SJCRH30 (cell line): ENCODE results near the gene UBE2K. TPM values are rescaled to one million over a fixed set of nuclear protein-coding genes. Genes with fewer than 3 reads are reported as not detected.

Experiments
- DNase-seq, 2 experiments: peaks; one replicate each; pipeline ENCODE4 v3.0.0-alpha.2; 2015 to 2020
- H3K27ac ChIP-seq: fragments of 250-450 bp; sonication (Bioruptor Pico); 2 replicates; pipeline ENCODE4 v1.5.1; 2020; ENCODE audit warnings: mild to moderate bottlenecking, moderate library complexity
- H3K27me3 ChIP-seq: fragments of 250-450 bp; sonication (Bioruptor Pico); 2 replicates; pipeline ENCODE4 v1.5.1; 2020; ENCODE audit warnings: mild to moderate bottlenecking, moderate library complexity
- H3K36me3 ChIP-seq: fragments of 250-450 bp; sonication (Bioruptor Pico); 2 replicates; pipeline ENCODE4 v1.5.1; 2020; ENCODE audit warnings: mild to moderate bottlenecking, moderate library complexity
- H3K4me1 ChIP-seq: fragments of 250-450 bp; sonication (Bioruptor Pico); 2 replicates; pipeline ENCODE4 v1.5.1; 2020; ENCODE audit warnings: mild to moderate bottlenecking, moderate library complexity
- H3K4me3 ChIP-seq: fragments of 250-450 bp; sonication (Bioruptor Pico); 2 replicates; pipeline ENCODE4 v1.5.1; 2020; ENCODE audit warnings: mild to moderate bottlenecking, moderate library complexity
- H3K9me3 ChIP-seq: fragments of 250-450 bp; sonication (Bioruptor Pico); replicated peaks from 2 replicates; pipeline ENCODE4 v1.5.1; 2020; ENCODE audit warnings: mild to moderate bottlenecking, moderate library complexity
- total RNA-seq: library from RNA; depleted of rRNA; stranded (reverse); fragments of >200 nt; shearing (Covaris generic); gene quantifications from 2 replicates; pipeline ENCODE4 v1.2.3, GENCODE V29; 2014; rRNA removed

UBE2K gene
- total RNA-seq, 1 experiment from 2014 or later, result 57.9 TPM

DNA sequence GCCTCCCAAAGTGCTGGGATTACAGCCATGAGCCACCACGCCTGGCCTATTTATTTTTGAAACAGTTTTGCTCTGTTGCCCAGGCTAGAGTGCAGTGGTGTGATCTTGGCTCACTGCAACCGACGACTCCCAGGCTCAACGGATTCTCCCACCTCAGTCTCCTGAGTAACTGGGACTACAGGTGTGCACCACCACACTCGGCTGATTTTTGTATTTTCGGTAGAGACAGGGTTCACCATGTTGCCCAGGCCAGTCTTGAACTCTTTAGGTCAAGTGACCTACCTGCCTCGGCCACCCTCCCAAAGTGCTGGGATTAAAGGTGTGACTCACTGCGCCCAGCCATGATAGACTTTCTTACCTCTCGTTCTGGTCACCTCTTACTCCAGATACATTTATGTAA, 124.0 kb downstream of the UBE2K start:
- Histone ChIP-seq H3K4me1 (no peaks in the 10 kb centered on the region), H3K9me3 (no peaks in the 10 kb centered on the region), H3K36me3 (peaks cover 14% of the 10 kb centered on the region), H3K4me3 (no peak overlapping the region), H3K27me3 (no peaks in the 10 kb centered on the region), H3K27ac (no peak overlapping the region)
- DNase-seq, result no peak

DNA sequence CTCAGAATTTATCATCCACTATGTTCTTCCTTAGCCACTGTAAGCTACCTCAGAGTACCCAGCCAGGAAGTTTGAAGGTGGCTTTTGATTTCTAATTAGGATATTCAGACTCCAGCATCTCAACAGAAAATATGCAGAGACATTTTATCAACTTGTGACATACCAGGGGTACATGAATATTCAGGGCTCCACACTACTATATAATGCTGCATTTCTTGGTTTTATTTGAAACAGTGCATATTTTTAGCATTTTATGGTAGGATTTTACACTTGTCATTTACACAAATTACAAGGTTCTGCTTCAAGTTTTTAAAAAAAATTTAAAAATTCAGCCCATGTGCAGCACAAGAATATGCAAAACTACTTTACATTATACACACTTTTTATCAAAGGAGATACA, 124.7 kb downstream of the UBE2K start:
- H3K27ac ChIP-seq, result no peak overlapping the region
- no peak for DNase-seq
- no peak overlapping the region for H3K4me3 ChIP-seq
- H3K9me3 ChIP-seq, result no peaks in the 10 kb centered on the region
- H3K36me3 ChIP-seq, result peaks cover 21% of the 10 kb centered on the region
- H3K4me1 ChIP-seq, result no peaks in the 10 kb centered on the region
- H3K27me3 ChIP-seq, result no peaks in the 10 kb centered on the region

GRCh38 chr4:39823191-39823590, 125.3 kb downstream of the UBE2K start:
- H3K4me3 ChIP-seq, result no peak overlapping the region
- H3K27ac ChIP-seq, result no peak overlapping the region
- DNase-seq, result no peak
- H3K27me3 ChIP-seq, result no peaks in the 10 kb centered on the region
- H3K9me3 ChIP-seq, result no peaks in the 10 kb centered on the region
- peaks cover 26% of the 10 kb centered on the region for H3K36me3 ChIP-seq
- H3K4me1 ChIP-seq, result no peaks in the 10 kb centered on the region

DNA sequence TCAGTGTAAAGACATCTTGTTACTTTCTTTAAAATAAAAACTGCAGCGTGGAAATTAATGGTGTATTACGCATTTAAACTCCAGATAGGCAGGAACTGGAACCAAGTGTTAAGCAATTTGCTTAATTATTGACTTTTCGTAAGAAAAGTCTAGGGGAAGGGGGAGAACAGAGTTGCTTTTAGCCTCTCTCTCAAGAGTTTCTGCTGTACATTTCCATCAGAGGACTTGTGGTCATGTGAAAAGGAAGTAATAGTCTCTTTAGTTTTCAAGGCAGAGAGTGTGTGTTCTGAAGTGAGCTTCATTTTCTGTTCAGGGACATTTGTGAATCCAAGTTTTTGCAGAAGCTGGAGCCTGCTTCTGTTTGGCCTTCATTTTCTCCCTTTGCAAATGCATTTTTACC, 127.2 kb downstream of the UBE2K start:
- Histone ChIP-seq H3K36me3 (peaks cover 40% of the 10 kb centered on the region), H3K9me3 (no peaks in the 10 kb centered on the region), H3K4me1 (no peaks in the 10 kb centered on the region), H3K4me3 (no peak overlapping the region), H3K27ac (no peak overlapping the region), H3K27me3 (no peaks in the 10 kb centered on the region)
- no peak for DNase-seq

GRCh38 chr4:39825741-39826231, 127.8 kb downstream of the UBE2K start:
- DNase-seq, result no peak
- no peak overlapping the region for H3K4me3 ChIP-seq
- H3K27me3 ChIP-seq, result no peaks in the 10 kb centered on the region
- peaks cover 47% of the 10 kb centered on the region for H3K36me3 ChIP-seq
- no peak overlapping the region for H3K27ac ChIP-seq
- no peaks in the 10 kb centered on the region for H3K4me1 ChIP-seq
- H3K9me3 ChIP-seq, result no peaks in the 10 kb centered on the region

Other genes starting within 250 kb of the UBE2K start
- gene RPL9, start 239.2 kb upstream of the UBE2K start, total RNA-seq, result 5,399 and 5,923 TPM in 2 replicates
- gene LIAS, start 239.1 kb upstream of the UBE2K start, total RNA-seq, result 19.7 and 20.3 TPM in 2 replicates
- gene UGDH, start 170.7 kb upstream of the UBE2K start, total RNA-seq, result 67.3 and 80.3 TPM in 2 replicates
- 1.3 and 2.6 TPM in 2 replicates for gene SMIM14, start 59.3 kb upstream of the UBE2K start, total RNA-seq